ENCODE results near the gene SIN3B.
"Not testable (repeated sequence)": the region's sequence is repeated elsewhere in the genome, so short reads cannot be mapped to it uniquely, and the experiment has no call there.

Gene SIN3B

DNA sequence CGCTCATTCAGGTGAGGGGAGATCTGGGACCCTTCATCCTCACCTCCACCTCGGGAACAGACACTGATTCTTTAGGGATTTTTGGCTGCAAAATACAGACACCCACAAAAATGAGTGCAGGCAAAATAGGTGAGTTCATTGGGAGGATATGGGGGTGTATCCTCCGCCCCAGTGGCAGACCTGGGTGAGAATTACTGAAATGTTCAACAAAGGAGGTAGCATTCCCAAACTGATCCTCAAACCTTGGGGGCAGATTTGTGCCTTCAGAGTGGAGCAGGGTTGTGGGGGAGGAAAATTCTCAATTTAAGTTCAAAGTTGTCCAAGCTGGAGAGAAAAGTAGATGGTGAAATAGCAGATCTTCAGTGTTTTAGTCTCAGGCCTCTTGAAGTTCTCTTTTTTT is 31.3 kb upstream of the SIN3B start:
- Histone ChIP-seq H3K27me3 (ENCODE audit: insufficient read depth, low read length) (no peaks in the 10 kb centered on the region), H2AFZ (ENCODE audit: low read length, unreplicated experiment) (no peak overlapping the region), H3K36me3 (ENCODE audit: insufficient read depth, low read length) (no peaks in the 10 kb centered on the region), H3K27ac (ENCODE audit: low read depth, low read length) (no peak overlapping the region), H3K4me1 (ENCODE audit: control insufficient read depth, insufficient read depth, low read length, unreplicated experiment) (no peaks in the 10 kb centered on the region), H3K79me2 (ENCODE audit: control insufficient read depth, insufficient read depth, low read length, unreplicated experiment) (no peaks in the 10 kb centered on the region), H3K4me3 (ENCODE audit: low read depth, low read length) (no peak overlapping the region)

DNA sequence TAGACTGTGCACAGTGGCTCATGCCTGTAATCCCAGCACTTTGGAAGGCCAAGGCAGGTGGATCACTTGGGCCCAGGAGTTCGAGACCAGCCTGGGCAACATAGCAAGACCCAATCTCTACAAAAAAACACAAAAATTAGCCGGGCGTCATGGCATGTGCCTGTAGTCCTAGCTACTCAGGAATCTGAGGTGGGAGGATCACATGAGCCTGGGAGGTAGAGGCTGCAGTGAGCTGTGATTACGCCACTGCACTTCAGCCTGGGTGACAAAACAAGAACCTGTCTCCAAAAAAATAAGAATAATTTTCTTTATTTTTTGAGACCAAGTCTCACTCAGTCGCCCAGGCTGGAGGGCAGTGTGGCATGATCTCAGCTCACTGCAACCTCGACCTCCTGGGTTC is 30.9 kb upstream of the SIN3B start:
- not testable (repeated sequence) for H3K27ac ChIP-seq (ENCODE audit: low read depth, low read length); H3K27me3 ChIP-seq (ENCODE audit: insufficient read depth, low read length); H3K4me3 ChIP-seq (ENCODE audit: low read depth, low read length); H2AFZ ChIP-seq (ENCODE audit: low read length, unreplicated experiment); H3K79me2 ChIP-seq (ENCODE audit: control insufficient read depth, insufficient read depth, low read length, unreplicated experiment); H3K36me3 ChIP-seq (ENCODE audit: insufficient read depth, low read length); H3K4me1 ChIP-seq (ENCODE audit: control insufficient read depth, insufficient read depth, low read length, unreplicated experiment)

DNA sequence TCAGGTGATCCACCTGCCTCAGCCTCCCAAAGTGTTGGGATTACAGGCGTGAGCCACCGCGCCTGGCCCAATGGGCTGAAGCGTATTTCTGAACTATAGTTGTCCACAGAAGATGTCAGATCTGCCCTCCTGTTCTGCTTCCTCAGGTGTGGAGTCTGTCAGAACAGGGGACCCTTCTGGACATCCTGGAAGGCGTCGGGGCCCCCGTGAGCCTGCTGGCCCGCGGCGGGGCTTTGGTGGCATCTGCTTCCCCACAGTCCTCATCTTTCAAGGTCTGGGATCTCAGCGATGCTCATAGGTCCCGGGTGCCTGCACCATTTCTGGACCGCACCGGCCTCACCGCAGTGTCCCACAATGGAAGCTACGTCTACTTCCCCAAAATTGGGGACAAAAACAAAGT is 29.5 kb upstream of the SIN3B start:
- H3K4me3 ChIP-seq (ENCODE audit: low read depth, low read length) = no peak overlapping the region
- H2AFZ ChIP-seq (ENCODE audit: low read length, unreplicated experiment) = no peak overlapping the region

DNA sequence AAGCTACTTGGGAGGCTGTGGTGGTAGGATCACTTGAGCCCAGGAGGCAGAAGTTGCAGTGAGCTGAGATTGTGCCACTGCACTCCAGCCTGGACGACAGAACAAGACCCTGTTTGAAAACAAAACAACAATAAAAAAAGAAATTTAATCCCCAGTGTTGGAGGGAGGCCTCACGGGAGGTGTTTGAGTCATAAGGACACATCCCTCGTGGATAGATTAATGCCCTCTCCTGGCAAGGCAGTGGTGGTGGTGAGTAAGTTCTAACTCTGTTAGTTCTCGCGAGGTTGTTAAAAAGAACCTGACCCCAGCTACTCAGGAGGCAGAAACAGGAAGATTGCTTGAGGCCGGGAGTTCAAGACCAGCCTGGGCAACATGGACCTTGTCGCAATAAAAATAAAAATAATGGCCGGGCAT is 27.6 kb upstream of the SIN3B start:
- Histone ChIP-seq H3K4me1 (ENCODE audit: control insufficient read depth, insufficient read depth, low read length, unreplicated experiment) (no peaks in the 10 kb centered on the region), H3K4me3 (ENCODE audit: low read depth, low read length) (no peak overlapping the region), H3K27me3 (ENCODE audit: insufficient read depth, low read length) (no peaks in the 10 kb centered on the region), H2AFZ (ENCODE audit: low read length, unreplicated experiment) (no peak overlapping the region), H3K27ac (ENCODE audit: low read depth, low read length) (no peak overlapping the region), H3K79me2 (ENCODE audit: control insufficient read depth, insufficient read depth, low read length, unreplicated experiment) (no peaks in the 10 kb centered on the region), H3K36me3 (ENCODE audit: insufficient read depth, low read length) (no peaks in the 10 kb centered on the region)

More for the DNA sequence above, 29.5 kb upstream of the SIN3B start:
- Histone ChIP-seq H3K36me3 (ENCODE audit: insufficient read depth, low read length) (no peaks in the 10 kb centered on the region), H3K4me1 (ENCODE audit: control insufficient read depth, insufficient read depth, low read length, unreplicated experiment) (no peaks in the 10 kb centered on the region), H3K27me3 (ENCODE audit: insufficient read depth, low read length) (no peaks in the 10 kb centered on the region), H3K79me2 (ENCODE audit: control insufficient read depth, insufficient read depth, low read length, unreplicated experiment) (no peaks in the 10 kb centered on the region), H3K27ac (ENCODE audit: low read depth, low read length) (no peak overlapping the region)

DNA sequence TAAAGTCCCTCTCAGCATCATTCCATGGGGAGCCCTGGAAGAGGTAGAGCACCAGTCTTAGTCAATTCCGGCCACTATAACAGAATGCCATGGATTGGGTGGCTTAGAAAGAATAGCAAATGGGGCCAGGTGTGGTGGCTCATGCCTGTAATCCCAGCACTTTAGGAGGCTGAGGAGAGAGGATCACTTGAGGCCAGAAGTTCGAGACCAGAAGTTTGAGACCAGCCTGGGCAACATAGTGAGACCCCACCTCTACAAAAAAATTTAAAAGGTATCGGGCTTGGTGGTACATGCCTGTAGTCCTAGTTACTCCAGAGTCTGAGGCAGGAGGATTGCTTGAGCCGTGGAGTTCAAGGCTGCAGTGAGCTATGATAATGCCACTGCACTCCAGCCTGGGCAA is 25.0 kb upstream of the SIN3B start:
- Histone ChIP-seq H3K27ac (ENCODE audit: low read depth, low read length) (no peak overlapping the region), H3K27me3 (ENCODE audit: insufficient read depth, low read length) (no peaks in the 10 kb centered on the region), H3K4me3 (ENCODE audit: low read depth, low read length) (no peak overlapping the region), H3K4me1 (ENCODE audit: control insufficient read depth, insufficient read depth, low read length, unreplicated experiment) (no peaks in the 10 kb centered on the region), H3K79me2 (ENCODE audit: control insufficient read depth, insufficient read depth, low read length, unreplicated experiment) (no peaks in the 10 kb centered on the region), H3K36me3 (ENCODE audit: insufficient read depth, low read length) (no peaks in the 10 kb centered on the region), H2AFZ (ENCODE audit: low read length, unreplicated experiment) (no peak overlapping the region)

DNA sequence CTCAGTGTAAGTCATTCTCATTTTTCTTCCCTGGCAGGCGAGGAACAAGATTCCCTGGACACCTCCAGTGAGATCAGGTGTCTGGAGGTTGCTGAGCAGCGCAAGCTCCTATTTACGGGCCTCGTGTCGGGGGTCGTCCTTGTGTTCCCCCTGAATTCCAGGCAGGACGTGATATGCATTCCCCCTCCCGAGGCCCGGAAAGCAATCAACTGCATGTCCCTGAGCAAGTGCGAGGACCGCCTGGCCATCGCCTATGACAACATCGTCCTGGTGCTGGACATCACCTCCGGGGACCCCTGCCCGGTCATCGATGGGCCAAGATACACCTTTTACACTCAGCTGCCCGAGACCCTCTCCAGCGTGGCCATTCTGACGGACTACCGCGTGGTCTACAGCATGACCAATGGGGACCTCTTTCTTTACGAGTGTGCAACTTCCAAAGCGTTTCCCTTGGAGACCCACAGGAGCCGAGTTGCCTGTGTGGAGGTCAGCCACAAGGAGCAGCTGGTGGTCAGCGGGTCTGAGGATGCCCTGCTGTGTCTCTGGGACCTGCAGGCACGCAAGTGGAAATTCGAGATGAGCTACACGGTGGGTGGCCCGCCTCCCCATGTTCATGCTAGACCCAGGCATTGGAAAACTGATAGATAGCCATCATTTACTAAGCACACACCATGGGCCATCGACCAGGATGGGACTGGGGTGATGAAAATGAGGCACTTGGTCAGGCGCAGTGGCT is 21.5 kb upstream of the SIN3B start:
- Histone ChIP-seq H3K27ac (ENCODE audit: low read depth, low read length) (no peak overlapping the region), H3K79me2 (ENCODE audit: control insufficient read depth, insufficient read depth, low read length, unreplicated experiment) (no peaks in the 10 kb centered on the region), H3K27me3 (ENCODE audit: insufficient read depth, low read length) (no peaks in the 10 kb centered on the region), H3K4me3 (ENCODE audit: low read depth, low read length) (no peak overlapping the region), H3K4me1 (ENCODE audit: control insufficient read depth, insufficient read depth, low read length, unreplicated experiment) (no peaks in the 10 kb centered on the region), H2AFZ (ENCODE audit: low read length, unreplicated experiment) (no peak overlapping the region), H3K36me3 (ENCODE audit: insufficient read depth, low read length) (no peaks in the 10 kb centered on the region)

DNA sequence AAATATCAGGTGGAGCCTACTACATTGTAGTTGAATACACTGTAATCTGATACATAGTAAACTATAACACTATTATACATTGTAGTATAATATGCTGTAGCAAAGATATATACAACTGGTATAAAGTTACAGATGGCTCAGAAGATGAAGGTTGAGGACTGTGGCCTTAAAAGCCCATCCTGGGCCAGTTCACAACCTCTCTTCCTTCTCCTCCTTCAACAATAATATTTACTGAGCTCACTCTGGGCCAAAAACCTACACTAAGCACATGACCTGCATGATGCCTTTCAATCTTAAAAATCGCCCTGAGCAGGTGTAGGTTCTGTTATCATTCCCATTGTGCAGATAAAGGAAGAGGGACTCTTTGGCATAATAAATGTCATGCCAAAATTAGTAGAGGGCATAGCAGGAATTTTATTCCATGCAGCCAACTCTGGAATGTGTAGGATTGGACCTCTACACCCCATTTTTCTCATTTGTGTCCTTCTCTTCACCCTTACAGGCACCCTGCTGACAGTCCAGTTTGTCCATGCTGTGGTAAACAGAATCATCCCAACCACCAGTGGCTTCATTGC is 14.6 kb upstream of the SIN3B start:
- Histone ChIP-seq H2AFZ (ENCODE audit: low read length, unreplicated experiment) (no peak overlapping the region), H3K4me1 (ENCODE audit: control insufficient read depth, insufficient read depth, low read length, unreplicated experiment) (no peaks in the 10 kb centered on the region), H3K27ac (ENCODE audit: low read depth, low read length) (no peak overlapping the region), H3K4me3 (ENCODE audit: low read depth, low read length) (no peak overlapping the region), H3K79me2 (ENCODE audit: control insufficient read depth, insufficient read depth, low read length, unreplicated experiment) (no peaks in the 10 kb centered on the region), H3K36me3 (ENCODE audit: insufficient read depth, low read length) (no peaks in the 10 kb centered on the region), H3K27me3 (ENCODE audit: insufficient read depth, low read length) (no peaks in the 10 kb centered on the region)

DNA sequence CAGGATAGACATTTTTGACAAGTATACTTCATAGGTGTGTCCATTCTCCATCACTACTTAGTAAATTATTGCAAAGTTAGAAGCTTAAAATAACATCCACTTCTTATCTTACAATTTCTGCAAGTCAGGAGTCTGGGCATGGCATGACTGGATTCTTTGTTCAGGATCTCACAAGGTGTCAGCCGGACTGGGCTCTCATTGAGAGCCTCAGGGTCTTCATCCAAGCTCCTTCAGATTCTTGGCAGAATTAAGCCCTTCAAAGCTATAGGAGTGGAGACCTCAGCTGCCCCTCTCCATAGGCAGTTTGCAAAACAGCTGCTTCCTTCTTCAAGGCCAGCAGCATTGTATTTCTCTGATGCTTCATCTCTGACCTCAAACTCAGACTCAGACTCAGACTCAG is 9.1 kb upstream of the SIN3B start:
- Histone ChIP-seq H3K4me1 (ENCODE audit: control insufficient read depth, insufficient read depth, low read length, unreplicated experiment) (peaks cover 16% of the 10 kb centered on the region), H2AFZ (ENCODE audit: low read length, unreplicated experiment) (no peak overlapping the region), H3K36me3 (ENCODE audit: insufficient read depth, low read length) (no peaks in the 10 kb centered on the region), H3K79me2 (ENCODE audit: control insufficient read depth, insufficient read depth, low read length, unreplicated experiment) (no peaks in the 10 kb centered on the region), H3K4me3 (ENCODE audit: low read depth, low read length) (no peak overlapping the region), H3K27me3 (ENCODE audit: insufficient read depth, low read length) (no peaks in the 10 kb centered on the region), H3K27ac (ENCODE audit: low read depth, low read length) (no peak overlapping the region)

DNA sequence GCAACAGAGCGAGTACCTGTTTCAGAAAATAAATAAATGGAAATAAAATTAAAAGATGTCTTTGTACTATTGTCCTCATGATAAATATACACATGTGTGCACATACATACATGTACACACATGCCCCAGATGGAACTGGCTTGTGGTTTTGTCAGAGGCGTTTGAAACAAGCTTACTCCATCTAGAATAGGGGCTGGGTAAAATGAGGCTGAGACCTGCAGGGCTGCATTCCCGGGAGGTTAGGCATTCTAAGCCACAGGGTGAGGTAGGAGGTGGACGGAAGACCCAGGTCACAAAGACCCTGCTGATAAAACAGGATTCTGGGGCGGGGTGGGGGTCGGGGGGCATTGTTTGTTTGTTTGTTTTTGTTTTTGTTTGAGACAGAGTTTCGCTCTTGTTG is 8.1 kb upstream of the SIN3B start:
- Histone ChIP-seq H3K4me3 (ENCODE audit: low read depth, low read length) (no peak overlapping the region), H3K4me1 (ENCODE audit: control insufficient read depth, insufficient read depth, low read length, unreplicated experiment) (peaks cover 25% of the 10 kb centered on the region), H3K36me3 (ENCODE audit: insufficient read depth, low read length) (no peaks in the 10 kb centered on the region), H3K79me2 (ENCODE audit: control insufficient read depth, insufficient read depth, low read length, unreplicated experiment) (no peaks in the 10 kb centered on the region), H3K27ac (ENCODE audit: low read depth, low read length) (no peak overlapping the region), H2AFZ (ENCODE audit: low read length, unreplicated experiment) (no peak overlapping the region), H3K27me3 (ENCODE audit: insufficient read depth, low read length) (no peaks in the 10 kb centered on the region)

DNA sequence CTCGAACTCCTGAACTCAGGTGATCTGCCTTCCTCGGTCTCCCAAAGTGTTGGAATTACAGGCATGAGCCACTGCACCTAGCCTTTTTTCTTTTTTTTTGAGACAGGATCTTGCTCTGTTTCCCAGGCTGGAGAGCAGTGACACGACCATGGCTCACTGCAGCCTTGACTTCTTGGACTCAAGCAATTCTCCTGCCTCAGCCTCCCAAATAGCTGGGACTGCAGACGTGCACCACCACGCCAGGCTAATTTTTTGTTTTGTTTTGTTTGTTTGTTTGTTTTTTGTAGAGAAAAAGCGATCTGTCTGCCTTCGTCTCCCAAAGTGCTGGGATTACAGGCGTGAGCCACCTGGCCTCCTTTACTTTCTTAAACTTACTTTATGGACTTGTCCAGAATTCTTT is 6.5 kb upstream of the SIN3B start:
- Histone ChIP-seq H2AFZ (ENCODE audit: low read length, unreplicated experiment) (no peak overlapping the region), H3K27me3 (ENCODE audit: insufficient read depth, low read length) (no peaks in the 10 kb centered on the region), H3K36me3 (ENCODE audit: insufficient read depth, low read length) (no peaks in the 10 kb centered on the region), H3K27ac (ENCODE audit: low read depth, low read length) (peak overlapping the region; percentile 71), H3K4me1 (ENCODE audit: control insufficient read depth, insufficient read depth, low read length, unreplicated experiment) (peaks cover 25% of the 10 kb centered on the region), H3K4me3 (ENCODE audit: low read depth, low read length) (no peak overlapping the region), H3K79me2 (ENCODE audit: control insufficient read depth, insufficient read depth, low read length, unreplicated experiment) (no peaks in the 10 kb centered on the region)

DNA sequence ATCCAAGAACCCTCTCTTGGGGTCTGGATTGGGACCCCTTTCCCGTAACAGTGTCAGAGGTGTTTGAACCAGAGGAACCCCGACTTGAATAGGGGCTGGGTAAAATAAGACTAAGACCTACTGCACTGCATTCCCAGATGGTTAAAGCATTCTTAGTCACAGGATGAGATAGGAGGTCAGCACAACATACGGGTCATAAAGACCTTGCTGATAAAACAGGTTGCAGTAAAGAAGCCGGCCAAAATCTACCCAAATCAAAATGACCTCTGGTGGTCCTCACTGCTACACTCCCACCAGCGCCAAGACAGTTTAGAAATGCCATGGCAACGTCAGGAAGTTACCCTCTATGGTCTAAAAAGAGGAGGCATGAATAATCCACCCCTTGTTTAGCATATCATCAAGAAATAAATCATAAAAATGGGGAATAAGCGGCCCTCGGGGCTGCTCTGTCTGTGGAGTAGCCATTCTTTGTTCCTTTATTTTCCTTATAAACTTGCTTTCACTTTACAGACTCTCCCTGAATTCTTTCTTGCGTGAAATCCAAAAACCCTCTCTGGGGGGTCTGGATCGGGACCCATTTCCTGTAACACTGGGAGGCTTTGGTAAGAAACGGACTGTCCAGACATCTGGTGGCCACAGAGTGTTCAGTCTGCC is 4.4 kb upstream of the SIN3B start:
- Histone ChIP-seq H3K4me1 (ENCODE audit: control insufficient read depth, insufficient read depth, low read length, unreplicated experiment) (peaks cover 25% of the 10 kb centered on the region), H3K36me3 (ENCODE audit: insufficient read depth, low read length) (no peaks in the 10 kb centered on the region), H3K27me3 (ENCODE audit: insufficient read depth, low read length) (no peaks in the 10 kb centered on the region), H3K79me2 (ENCODE audit: control insufficient read depth, insufficient read depth, low read length, unreplicated experiment) (peaks cover 6% of the 10 kb centered on the region), H3K4me3 (ENCODE audit: low read depth, low read length) (peak overlapping the region; percentile 73), H3K27ac (ENCODE audit: low read depth, low read length) (peak overlapping the region; percentile 73), H2AFZ (ENCODE audit: low read length, unreplicated experiment) (peak overlapping the region; percentile 23)
